ENCODE results near the gene TCOF1. TPM values are rescaled to one million over a fixed set of nuclear protein-coding genes. Genes with fewer than 3 reads are reported as not detected.

The TCOF1 gene
- total RNA-seq, 2 donors from 2014 or later, result 17.3 to 68.5 TPM

DNA sequence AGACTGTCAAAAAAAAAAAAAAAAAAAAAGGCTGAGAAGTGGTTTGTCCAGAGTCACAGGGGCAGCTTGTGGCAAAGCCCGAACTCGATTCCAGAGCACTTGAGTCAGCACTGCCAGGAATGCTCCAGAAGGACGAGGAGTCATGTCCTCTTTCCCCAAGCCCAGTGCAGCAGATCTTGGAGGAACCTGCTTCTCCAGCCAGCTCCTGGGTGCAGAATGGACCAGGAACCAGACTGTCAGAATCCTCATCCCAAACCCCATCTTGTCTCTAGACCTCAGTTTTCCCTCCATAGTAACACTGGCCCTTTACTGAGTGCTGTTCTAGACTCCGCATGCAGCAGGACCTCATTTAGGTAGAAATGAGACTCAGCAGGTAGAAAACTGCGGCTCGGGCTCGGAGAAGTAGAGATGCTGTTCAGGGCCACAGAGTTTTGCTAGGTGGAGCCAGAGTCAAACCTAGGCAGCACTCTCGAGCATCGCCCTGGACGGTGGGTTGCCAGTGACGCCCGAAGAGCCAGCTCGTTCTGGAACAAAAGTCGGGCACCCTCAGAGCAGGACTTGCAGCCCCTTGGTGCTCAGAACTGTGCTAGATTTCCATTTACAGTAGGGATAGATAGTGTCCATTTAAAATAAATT lies 39.8 kb downstream of the TCOF1 start:
- DNase-seq, result no peak
- H3K36me3 ChIP-seq, result no peaks in the 10 kb centered on the region
- TF ChIP-seq, protein P1, sequence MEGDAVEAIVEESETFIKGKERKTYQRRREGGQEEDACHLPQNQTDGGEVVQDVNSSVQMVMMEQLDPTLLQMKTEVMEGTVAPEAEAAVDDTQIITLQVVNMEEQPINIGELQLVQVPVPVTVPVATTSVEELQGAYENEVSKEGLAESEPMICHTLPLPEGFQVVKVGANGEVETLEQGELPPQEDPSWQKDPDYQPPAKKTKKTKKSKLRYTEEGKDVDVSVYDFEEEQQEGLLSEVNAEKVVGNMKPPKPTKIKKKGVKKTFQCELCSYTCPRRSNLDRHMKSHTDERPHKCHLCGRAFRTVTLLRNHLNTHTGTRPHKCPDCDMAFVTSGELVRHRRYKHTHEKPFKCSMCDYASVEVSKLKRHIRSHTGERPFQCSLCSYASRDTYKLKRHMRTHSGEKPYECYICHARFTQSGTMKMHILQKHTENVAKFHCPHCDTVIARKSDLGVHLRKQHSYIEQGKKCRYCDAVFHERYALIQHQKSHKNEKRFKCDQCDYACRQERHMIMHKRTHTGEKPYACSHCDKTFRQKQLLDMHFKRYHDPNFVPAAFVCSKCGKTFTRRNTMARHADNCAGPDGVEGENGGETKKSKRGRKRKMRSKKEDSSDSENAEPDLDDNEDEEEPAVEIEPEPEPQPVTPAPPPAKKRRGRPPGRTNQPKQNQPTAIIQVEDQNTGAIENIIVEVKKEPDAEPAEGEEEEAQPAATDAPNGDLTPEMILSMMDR (IDR thresholded peaks at IDR 0.05), result no peak
- intact Hi-C loops (cut with DNase I), result no loop called here
- H3K27me3 ChIP-seq, result no peaks in the 10 kb centered on the region
- no peak overlapping the region for H3K4me3 ChIP-seq
- no peak overlapping the region for H3K9ac ChIP-seq (ENCODE audit: low read depth in 2 of 2, low read length in 2 of 2)
- H3K9me3 ChIP-seq, result no peaks in the 10 kb centered on the region
- no peak overlapping the region for H3K27ac ChIP-seq
- no peaks in the 10 kb centered on the region for H3K4me1 ChIP-seq

DNA sequence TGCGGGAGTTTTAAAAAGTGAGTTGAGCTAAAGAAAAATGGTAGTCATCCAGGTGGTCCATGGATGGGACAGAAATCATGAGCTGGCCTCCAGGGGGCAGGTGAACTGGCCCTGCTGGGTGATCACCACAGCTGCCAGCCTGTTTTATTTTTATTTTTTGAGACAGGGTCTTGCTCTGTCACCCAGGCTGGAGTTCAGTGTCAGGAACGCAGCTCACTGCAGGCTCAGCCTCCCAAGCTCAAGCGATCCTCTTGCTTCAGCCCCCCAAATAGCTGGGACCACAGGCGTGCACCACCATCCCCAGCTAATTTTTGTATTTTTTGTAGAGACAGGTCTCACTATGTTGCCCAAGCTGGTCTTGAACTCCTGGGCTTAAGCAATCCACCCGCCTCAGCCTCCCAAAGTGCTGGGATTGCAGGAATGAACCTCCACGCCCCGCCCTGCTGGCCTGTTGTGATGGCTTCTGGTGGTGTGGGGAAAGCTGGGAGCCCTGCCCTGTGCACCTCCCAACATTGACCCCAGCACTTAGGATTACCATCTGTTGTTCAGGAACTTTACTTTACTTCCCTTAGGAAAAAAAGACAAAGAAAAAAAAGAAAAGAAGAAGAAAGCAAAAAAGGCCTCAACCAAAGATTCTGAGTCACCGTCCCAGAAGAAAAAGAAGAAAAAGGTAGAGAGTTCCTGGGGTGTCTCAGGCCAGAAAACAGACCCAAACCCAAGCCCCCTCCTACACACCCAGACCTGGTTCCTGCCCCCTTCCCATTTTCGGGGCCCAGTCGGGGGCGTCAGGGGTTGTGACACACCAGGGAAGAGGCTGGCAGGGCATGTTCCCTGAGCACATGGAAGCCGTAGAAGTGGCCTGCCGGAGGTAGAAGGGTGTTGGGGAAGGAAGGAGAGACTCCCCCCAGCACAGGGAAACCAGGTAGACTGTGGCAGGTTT lies 40.6 kb downstream of the TCOF1 start:
- no peaks in the 10 kb centered on the region for H3K9me3 ChIP-seq
- no peaks in the 10 kb centered on the region for H3K27me3 ChIP-seq
- no peak overlapping the region for H3K9ac ChIP-seq (ENCODE audit: low read depth in 2 of 2, low read length in 2 of 2)
- intact Hi-C loops (cut with DNase I), result no loop called here
- no peaks in the 10 kb centered on the region for H3K4me1 ChIP-seq
- peaks cover 6% of the 10 kb centered on the region for H3K36me3 ChIP-seq
- TF ChIP-seq, protein P1 (IDR thresholded peaks at IDR 0.05), result no peak
- no peak overlapping the region for H3K27ac ChIP-seq
- DNase-seq, result no peak
- no peak overlapping the region for H3K4me3 ChIP-seq

DNA sequence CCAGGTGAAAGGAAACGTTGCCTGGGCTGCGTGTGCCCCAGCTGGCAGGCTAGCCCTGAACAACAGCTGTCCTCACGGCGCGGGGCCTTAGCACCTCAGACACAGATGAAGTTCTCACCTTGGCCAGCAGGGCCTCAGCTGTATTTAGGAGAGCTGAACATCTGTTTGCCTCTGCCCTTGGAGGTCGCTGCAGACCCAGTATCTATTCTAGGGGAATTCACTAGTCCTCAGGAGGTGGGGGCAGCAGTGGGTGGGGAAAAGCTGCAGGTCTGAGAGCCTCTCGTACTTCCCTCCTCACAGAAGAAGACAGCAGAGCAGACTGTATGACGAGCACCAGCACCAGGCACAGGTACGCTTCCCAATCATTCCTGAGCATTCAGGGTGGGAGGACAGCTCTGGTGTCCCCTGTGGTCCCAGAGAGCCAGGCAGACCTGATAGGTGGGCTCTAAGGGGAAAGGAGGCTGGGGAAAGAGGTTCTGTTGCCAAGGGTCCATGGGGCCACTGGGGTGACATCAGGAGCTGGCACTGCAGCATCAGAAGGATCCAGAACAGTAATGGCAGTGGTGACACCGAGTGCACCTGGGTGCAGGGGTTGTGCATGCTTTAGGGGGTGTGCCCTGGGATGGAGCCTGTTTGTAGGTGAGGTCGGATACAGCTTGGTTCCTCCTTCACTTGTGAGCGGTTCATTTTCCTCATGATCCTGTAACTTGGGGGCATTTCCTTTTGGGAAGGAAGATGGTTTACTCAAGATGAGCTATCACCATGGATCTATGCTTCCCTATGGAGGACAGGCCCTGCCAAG lies 41.4 kb downstream of the TCOF1 start:
- Histone ChIP-seq H3K9me3 (no peaks in the 10 kb centered on the region), H3K27me3 (no peaks in the 10 kb centered on the region), H3K27ac (no peak overlapping the region), H3K36me3 (peaks cover 8% of the 10 kb centered on the region), H3K9ac (ENCODE audit: low read depth in 2 of 2, low read length in 2 of 2) (no peak overlapping the region), H3K4me1 (no peaks in the 10 kb centered on the region), H3K4me3 (no peak overlapping the region)
- intact Hi-C loops (cut with DNase I), result no loop called here
- DNase-seq, result no peak
- TF ChIP-seq, protein P1 (IDR thresholded peaks at IDR 0.05), result no peak

DNA sequence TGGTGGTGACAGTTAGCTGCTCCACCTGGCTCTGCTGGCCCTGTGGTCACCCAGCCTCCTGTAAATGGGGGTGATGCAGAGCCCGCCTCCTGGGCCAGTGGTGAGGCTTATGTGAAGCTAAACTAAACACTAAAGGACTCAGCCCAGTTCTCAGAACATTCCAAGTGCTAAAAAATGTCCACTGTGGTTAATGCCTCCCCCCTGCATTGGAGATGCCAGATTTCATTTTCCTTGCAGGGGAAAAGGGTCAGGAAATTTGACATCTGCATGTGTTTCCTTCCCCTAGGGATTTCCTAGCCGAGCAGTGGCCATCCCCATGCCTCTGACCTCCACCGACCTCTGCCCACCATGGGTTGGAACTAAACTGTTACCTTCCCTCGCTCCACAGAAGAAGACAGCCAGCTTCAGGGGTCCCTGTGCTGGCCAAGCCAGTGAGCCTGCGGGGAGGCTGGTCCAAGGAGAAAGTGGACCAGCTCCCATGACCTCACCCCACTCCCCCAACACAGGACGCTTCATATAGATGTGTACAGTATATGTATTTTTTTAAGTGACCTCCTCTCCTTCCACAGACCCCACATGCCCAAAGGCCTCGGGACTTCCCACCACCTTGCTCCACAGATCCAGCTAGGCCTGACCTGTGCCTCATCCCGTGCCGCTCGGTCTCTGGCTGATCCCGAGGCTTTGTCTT lies 42.2 kb downstream of the TCOF1 start:
- H3K27me3 ChIP-seq, result no peaks in the 10 kb centered on the region
- peaks cover 8% of the 10 kb centered on the region for H3K36me3 ChIP-seq
- no peaks in the 10 kb centered on the region for H3K4me1 ChIP-seq
- DNase-seq, result no peak
- H3K9me3 ChIP-seq, result no peaks in the 10 kb centered on the region
- TF ChIP-seq, protein P1 (IDR thresholded peaks at IDR 0.05), result no peak
- H3K4me3 ChIP-seq, result no peak overlapping the region
- H3K27ac ChIP-seq, result no peak overlapping the region
- H3K9ac ChIP-seq (ENCODE audit: low read depth in 2 of 2, low read length in 2 of 2), result no peak overlapping the region
- intact Hi-C loops (cut with DNase I), result no loop called here

Data from colonic mucosa (tissue), 4 donors.